ENCODE results near the gene MYH2.
A peak's percentile ranks its signal among the peaks of the same experiment; 100 is the strongest.

The MYH2 gene

GRCh38 chr17:10527419-10527818 is 22.0 kb downstream of the MYH2 start:
- Histone ChIP-seq H3K23ac (ENCODE audit: low read depth, low read length, poor library complexity) (no peak overlapping the region), H3K14ac (ENCODE audit: low read length) (no peak overlapping the region), H4K8ac (ENCODE audit: low read depth, low read length) (no peak overlapping the region), H2BK5ac (ENCODE audit: low read length) (no peak overlapping the region), H2AFZ (ENCODE audit: low read length) (no peak overlapping the region), H2BK12ac (ENCODE audit: low read length) (no peak overlapping the region), H2BK15ac (ENCODE audit: low read length) (no peak overlapping the region), H3K9me3 (replicated peaks in 1 of 2; ENCODE audit: control insufficient read depth in 2 of 2, insufficient read depth in 1 of 2, low read depth in 1 of 2, low read length in 2 of 2) (no peaks in the 10 kb centered on the region), H3K4me3 (ENCODE audit: low read length in 2 of 2) (no peak overlapping the region), H3K4me1 (ENCODE audit: control insufficient read depth in 2 of 2, insufficient read depth in 1 of 2, low read depth in 1 of 2, low read length in 2 of 2) (peaks cover 0 to 2% of the 10 kb centered on the region in 2 donors), H2BK120ac (ENCODE audit: low read depth, low read length) (no peak overlapping the region), H2AK5ac (ENCODE audit: low read depth, low read length) (no peak overlapping the region), H3K27ac (replicated peaks; ENCODE audit: low read length) (no peak overlapping the region), H3K79me1 (ENCODE audit: low read depth, low read length) (no peaks in the 10 kb centered on the region), H3K4me2 (ENCODE audit: insufficient read depth, low read length, poor library complexity, severe bottlenecking) (no peak overlapping the region), H3K36me3 (replicated peaks in 1 of 2; ENCODE audit: control insufficient read depth in 2 of 2, insufficient read depth in 2 of 2, low read length in 2 of 2) (no peaks in the 10 kb centered on the region), H3K27me3 (ENCODE audit: control insufficient read depth in 3 of 3, insufficient read depth in 3 of 3, low read depth in 1 of 3, low read length in 3 of 3) (no peaks in the 10 kb centered on the region), H3K18ac (ENCODE audit: low read length) (no peak overlapping the region), H4K91ac (ENCODE audit: low read depth, low read length, poor library complexity) (no peak overlapping the region), H3K4ac (ENCODE audit: low read length) (no peak overlapping the region), H3K9ac (ENCODE audit: low read depth, low read length, poor library complexity) (no peak overlapping the region)
- WGBS, 2 donors (ENCODE audit: extremely low coverage in 2 of 2, insufficient read length in 2 of 2, insufficient replicate concordance in 1 of 2) = no CpG with 5 or more reads among the region's 6 CpGs
- no peak for DNase-seq (ENCODE audit: low spot score)

- Histone ChIP-seq H4K8ac (ENCODE audit: low read depth, low read length) (no peak overlapping the region), H3K4ac (ENCODE audit: low read length) (no peak overlapping the region), H3K36me3 (replicated peaks in 1 of 2; ENCODE audit: control insufficient read depth in 2 of 2, insufficient read depth in 2 of 2, low read length in 2 of 2) (no peaks in the 10 kb centered on the region), H3K27me3 (ENCODE audit: control insufficient read depth in 3 of 3, insufficient read depth in 3 of 3, low read depth in 1 of 3, low read length in 3 of 3) (no peaks in the 10 kb centered on the region), H2BK5ac (ENCODE audit: low read length) (no peak overlapping the region), H3K9me3 (replicated peaks in 1 of 2; ENCODE audit: control insufficient read depth in 2 of 2, insufficient read depth in 1 of 2, low read depth in 1 of 2, low read length in 2 of 2) (no peaks in the 10 kb centered on the region), H3K27ac (replicated peaks; ENCODE audit: low read length) (no peak overlapping the region), H3K18ac (ENCODE audit: low read length) (peak overlapping the region; percentile 27), H2AK5ac (ENCODE audit: low read depth, low read length) (no peak overlapping the region), H3K79me1 (ENCODE audit: low read depth, low read length) (no peaks in the 10 kb centered on the region), H3K14ac (ENCODE audit: low read length) (no peak overlapping the region), H2BK12ac (ENCODE audit: low read length) (no peak overlapping the region), H2BK15ac (ENCODE audit: low read length) (no peak overlapping the region), H3K4me2 (ENCODE audit: insufficient read depth, low read length, poor library complexity, severe bottlenecking) (no peak overlapping the region), H3K4me1 (ENCODE audit: control insufficient read depth in 2 of 2, insufficient read depth in 1 of 2, low read depth in 1 of 2, low read length in 2 of 2) (peaks cover 0 to 2% of the 10 kb centered on the region in 2 donors), H3K23ac (ENCODE audit: low read depth, low read length, poor library complexity) (no peak overlapping the region), H3K4me3 (ENCODE audit: low read length in 2 of 2) (no peak overlapping the region), H2AFZ (ENCODE audit: low read length) (no peak overlapping the region), H3K9ac (ENCODE audit: low read depth, low read length, poor library complexity) (no peak overlapping the region), H2BK120ac (ENCODE audit: low read depth, low read length) (no peak overlapping the region), H4K91ac (ENCODE audit: low read depth, low read length, poor library complexity) (no peak overlapping the region)
- WGBS, 2 donors (ENCODE audit: extremely low coverage in 2 of 2, insufficient read length in 2 of 2, insufficient replicate concordance in 1 of 2) = no CpG with 5 or more reads among the region's 11 CpGs
- no peak for DNase-seq (ENCODE audit: low spot score)
Observed at GRCh38 chr17:10526517-10526916, 22.9 kb downstream of the MYH2 start.

GRCh38 chr17:10523064-10523463 is 26.4 kb downstream of the MYH2 start:
- H3K18ac ChIP-seq (ENCODE audit: low read length) = no peak overlapping the region
- H4K91ac ChIP-seq (ENCODE audit: low read depth, low read length, poor library complexity) = no peak overlapping the region
- H3K9me3 ChIP-seq (replicated peaks in 1 of 2; ENCODE audit: control insufficient read depth in 2 of 2, insufficient read depth in 1 of 2, low read depth in 1 of 2, low read length in 2 of 2) = no peaks in the 10 kb centered on the region
- no CpG with 5 or more reads among the region's 7 CpGs for WGBS, 2 donors (ENCODE audit: extremely low coverage in 2 of 2, insufficient read length in 2 of 2, insufficient replicate concordance in 1 of 2)
- no peak overlapping the region for H2BK15ac ChIP-seq (ENCODE audit: low read length)
- H4K8ac ChIP-seq (ENCODE audit: low read depth, low read length) = no peak overlapping the region
- no peak overlapping the region for H3K27ac ChIP-seq (replicated peaks; ENCODE audit: low read length)
- no peak overlapping the region for H3K23ac ChIP-seq (ENCODE audit: low read depth, low read length, poor library complexity)
- no peak overlapping the region for H2AFZ ChIP-seq (ENCODE audit: low read length)
- no peaks in the 10 kb centered on the region for H3K79me1 ChIP-seq (ENCODE audit: low read depth, low read length)
- H3K9ac ChIP-seq (ENCODE audit: low read depth, low read length, poor library complexity) = no peak overlapping the region
- no peak overlapping the region for H2AK5ac ChIP-seq (ENCODE audit: low read depth, low read length)
- no peak overlapping the region for H2BK12ac ChIP-seq (ENCODE audit: low read length)
- H3K14ac ChIP-seq (ENCODE audit: low read length) = no peak overlapping the region
- H3K4me3 ChIP-seq (ENCODE audit: low read length in 2 of 2) = no peak overlapping the region
- H3K4me2 ChIP-seq (ENCODE audit: insufficient read depth, low read length, poor library complexity, severe bottlenecking) = no peak overlapping the region
- H3K36me3 ChIP-seq (replicated peaks in 1 of 2; ENCODE audit: control insufficient read depth in 2 of 2, insufficient read depth in 2 of 2, low read length in 2 of 2) = no peaks in the 10 kb centered on the region
- H2BK120ac ChIP-seq (ENCODE audit: low read depth, low read length) = no peak overlapping the region
- DNase-seq (ENCODE audit: low spot score) = no peak
- H3K4me1 ChIP-seq (ENCODE audit: control insufficient read depth in 2 of 2, insufficient read depth in 1 of 2, low read depth in 1 of 2, low read length in 2 of 2) = peaks cover 0 to 2% of the 10 kb centered on the region in 2 donors
- no peak overlapping the region for H3K4ac ChIP-seq (ENCODE audit: low read length)
- H2BK5ac ChIP-seq (ENCODE audit: low read length) = no peak overlapping the region
- no peaks in the 10 kb centered on the region for H3K27me3 ChIP-seq (ENCODE audit: control insufficient read depth in 3 of 3, insufficient read depth in 3 of 3, low read depth in 1 of 3, low read length in 3 of 3)

GRCh38 chr17:10521949-10522348 is 27.5 kb downstream of the MYH2 start:
- H4K8ac ChIP-seq (ENCODE audit: low read depth, low read length) = no peak overlapping the region
- H3K27me3 ChIP-seq (ENCODE audit: control insufficient read depth in 3 of 3, insufficient read depth in 3 of 3, low read depth in 1 of 3, low read length in 3 of 3) = no peaks in the 10 kb centered on the region
- H2BK15ac ChIP-seq (ENCODE audit: low read length) = no peak overlapping the region
- no peak overlapping the region for H2BK5ac ChIP-seq (ENCODE audit: low read length)
- no peak overlapping the region for H2AK5ac ChIP-seq (ENCODE audit: low read depth, low read length)
- H3K4me1 ChIP-seq (ENCODE audit: control insufficient read depth in 2 of 2, insufficient read depth in 1 of 2, low read depth in 1 of 2, low read length in 2 of 2) = no peaks in the 10 kb centered on the region
- DNase-seq (ENCODE audit: low spot score) = no peak
- no peaks in the 10 kb centered on the region for H3K9me3 ChIP-seq (replicated peaks in 1 of 2; ENCODE audit: control insufficient read depth in 2 of 2, insufficient read depth in 1 of 2, low read depth in 1 of 2, low read length in 2 of 2)
- no peaks in the 10 kb centered on the region for H3K36me3 ChIP-seq (replicated peaks in 1 of 2; ENCODE audit: control insufficient read depth in 2 of 2, insufficient read depth in 2 of 2, low read length in 2 of 2)
- no peaks in the 10 kb centered on the region for H3K79me1 ChIP-seq (ENCODE audit: low read depth, low read length)
- no peak overlapping the region for H2BK12ac ChIP-seq (ENCODE audit: low read length)
- no peak overlapping the region for H3K4me3 ChIP-seq (ENCODE audit: low read length in 2 of 2)
- no peak overlapping the region for H3K4me2 ChIP-seq (ENCODE audit: insufficient read depth, low read length, poor library complexity, severe bottlenecking)
- H3K27ac ChIP-seq (replicated peaks; ENCODE audit: low read length) = no peak overlapping the region
- no peak overlapping the region for H3K14ac ChIP-seq (ENCODE audit: low read length)
- no peak overlapping the region for H3K4ac ChIP-seq (ENCODE audit: low read length)
- H3K18ac ChIP-seq (ENCODE audit: low read length) = no peak overlapping the region
- no peak overlapping the region for H3K23ac ChIP-seq (ENCODE audit: low read depth, low read length, poor library complexity)
- H2BK120ac ChIP-seq (ENCODE audit: low read depth, low read length) = no peak overlapping the region
- H2AFZ ChIP-seq (ENCODE audit: low read length) = no peak overlapping the region
- H4K91ac ChIP-seq (ENCODE audit: low read depth, low read length, poor library complexity) = no peak overlapping the region
- H3K9ac ChIP-seq (ENCODE audit: low read depth, low read length, poor library complexity) = no peak overlapping the region
